Stomach (tissue), 9 donors: Measurements from ENCODE around the gene PLS3. TPM values are rescaled to one million over a fixed set of nuclear protein-coding genes. Genes with fewer than 3 reads are reported as not detected.

Experiments
- DNase-seq, 2 donors: peaks; one replicate each; pipeline versions ENCODE4 v3.0.0 to v3.0.0-alpha.2; 2013 to 2019
- H3K27ac ChIP-seq, 5 donors: fragments of 200-600 bp in 4 of 5; sonication (generic) in 4 of 5; one replicate each; pipeline ENCODE4 v1.5.1; 2013 to 2019; ENCODE audit warnings: mild to moderate bottlenecking in 1 of 5, moderate library complexity in 1 of 5
- H3K27me3 ChIP-seq, 3 donors: fragments of 200-600 bp; sonication (generic); one replicate each; pipeline ENCODE4 v1.5.1; 2017 to 2019; ENCODE audit warnings: mixed run types in 1 of 3
- H3K36me3 ChIP-seq, 4 donors: fragments of 200-600 bp; sonication (generic); 1 replicate in 3 of 4; 2 replicates in 1 of 4; pipeline ENCODE4 v1.5.1; 2016 to 2019
- H3K4me1 ChIP-seq, 4 donors: fragments of 200-600 bp; sonication (generic); one replicate each; pipeline ENCODE4 v1.5.1; 2016 to 2019
- H3K4me3 ChIP-seq, 4 donors: fragments of 200-600 bp; sonication (generic) in 3 of 4; one replicate each; pipeline ENCODE4 v1.5.1; 2016 to 2019; ENCODE audit warnings: mild to moderate bottlenecking in 1 of 4
- H3K9me3 ChIP-seq, 4 donors: fragments of 200-600 bp; sonication (generic); one replicate each; pipeline ENCODE4 v1.5.1; 2016 to 2019
- EP300 ChIP-seq: sonication (generic); formaldehyde crosslinking; IDR thresholded peaks from one replicate; pipeline ENCODE4 v1.6.1; 2017; ENCODE audit warnings: antibody characterized with exemption
- POLR2A ChIP-seq, 4 donors: fragments of 450-650 bp; IDR thresholded peaks; one replicate each; pipeline ENCODE4 v1.6.1; 2016; ENCODE audit warnings: antibody characterized with exemption in 4 of 4, control low read depth in 2 of 4, mild to moderate bottlenecking in 1 of 4, moderate library complexity in 1 of 4
- POLR2AphosphoS5 ChIP-seq, 3 donors: sonication (generic); formaldehyde crosslinking; IDR thresholded peaks; one replicate each; pipeline ENCODE4 v1.6.1; 2016; ENCODE audit warnings: antibody characterized with exemption in 3 of 3
- WGBS, 5 donors: extraction: QIAGEN DNeasy Blood & Tissue Kit in 3 of 5; methylation state at CpG; one replicate each; pipeline versions ENCODE4 v1.1.5 to v1.1.7; 2013 to 2018; 5-methylcytosine and 5-hydroxymethylcytosine counted together
- intact Hi-C: fragments of 100-400 bp; cut with DNase I; formaldehyde crosslinking; loops from one replicate; pipeline ENCODE4 v1.15.1; 2023; ENCODE audit warnings: low total_unique reads
- polyA plus RNA-seq, 3 donors: library from polyadenylated mRNA; stranded (reverse); fragments of 200-250 nt; gene quantifications; one replicate each; pipeline ENCODE4 v1.2.3, GENCODE V29; 2013
- total RNA-seq, 5 donors: library from RNA; depleted of rRNA; stranded (reverse); fragments of >200 nt; gene quantifications; one replicate each; pipeline versions ENCODE4 v1.1.0 to v1.2.3, GENCODE V29; 2014 to 2016
- TF ChIP-seq, protein P1 (sequence below), 7 experiments: fragments of 450-650 bp in 4 of 7; fragments of 200-600 bp in 3 of 7; sonication (generic) in 3 of 7; IDR thresholded peaks; one replicate each; pipeline ENCODE4 v1.5.1; 2016 to 2019; ENCODE audit warnings: antibody characterized with exemption in 7 of 7, control low read depth in 2 of 7, mild to moderate bottlenecking in 1 of 7
- donor health status: healthy with polysubstance abuse.
- donor health status: Bipolar disorder and iron deficiency.
- donor health status: healthy.

Gene PLS3
- total and polyA plus RNA-seq, 8 donors, result 7.5 to 129 (median 41.6) TPM

DNA sequence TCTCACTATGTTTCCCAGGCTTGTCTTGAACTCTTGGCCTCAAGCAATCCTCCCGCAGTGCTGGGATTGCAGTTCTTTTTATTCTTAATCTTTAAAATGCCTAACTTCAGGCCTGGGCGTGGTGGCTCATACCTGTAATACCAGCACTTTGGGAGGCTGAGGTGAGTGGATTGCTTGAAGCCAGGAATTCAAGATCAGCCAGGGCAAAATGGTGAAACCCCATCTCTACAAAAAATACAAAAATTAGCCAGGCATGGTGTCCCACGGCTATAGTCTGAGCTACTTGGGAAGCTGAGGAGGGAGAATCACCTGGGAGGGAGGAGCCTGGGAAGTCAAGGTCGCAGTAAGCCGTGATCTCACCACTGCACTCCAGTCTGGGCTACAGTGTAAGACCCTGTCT lies 45.9 kb downstream of the PLS3 start:
- no peak for DNase-seq
- Histone ChIP-seq H3K27ac (no peak overlapping the region), H3K9me3 (no peaks in the 10 kb centered on the region), H3K4me1 (no peaks in the 10 kb centered on the region), H3K27me3 (peaks cover 0 to 7% (median 0%) of the 10 kb centered on the region in 3 donors), H3K36me3 (no peaks in the 10 kb centered on the region), H3K4me3 (no peak overlapping the region)
- TF ChIP-seq, protein P1, sequence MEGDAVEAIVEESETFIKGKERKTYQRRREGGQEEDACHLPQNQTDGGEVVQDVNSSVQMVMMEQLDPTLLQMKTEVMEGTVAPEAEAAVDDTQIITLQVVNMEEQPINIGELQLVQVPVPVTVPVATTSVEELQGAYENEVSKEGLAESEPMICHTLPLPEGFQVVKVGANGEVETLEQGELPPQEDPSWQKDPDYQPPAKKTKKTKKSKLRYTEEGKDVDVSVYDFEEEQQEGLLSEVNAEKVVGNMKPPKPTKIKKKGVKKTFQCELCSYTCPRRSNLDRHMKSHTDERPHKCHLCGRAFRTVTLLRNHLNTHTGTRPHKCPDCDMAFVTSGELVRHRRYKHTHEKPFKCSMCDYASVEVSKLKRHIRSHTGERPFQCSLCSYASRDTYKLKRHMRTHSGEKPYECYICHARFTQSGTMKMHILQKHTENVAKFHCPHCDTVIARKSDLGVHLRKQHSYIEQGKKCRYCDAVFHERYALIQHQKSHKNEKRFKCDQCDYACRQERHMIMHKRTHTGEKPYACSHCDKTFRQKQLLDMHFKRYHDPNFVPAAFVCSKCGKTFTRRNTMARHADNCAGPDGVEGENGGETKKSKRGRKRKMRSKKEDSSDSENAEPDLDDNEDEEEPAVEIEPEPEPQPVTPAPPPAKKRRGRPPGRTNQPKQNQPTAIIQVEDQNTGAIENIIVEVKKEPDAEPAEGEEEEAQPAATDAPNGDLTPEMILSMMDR (IDR thresholded peaks at IDR 0.05), result no peak
- TF ChIP-seq EP300 (no peak), POLR2AphosphoS5 (IDR thresholded peaks at IDR 0.05) (no peak), POLR2A (IDR thresholded peaks at IDR 0.05) (no peak)
- intact Hi-C loops, result no loop called here
- 63 to 93% (median 88%) methylated on average over 5 of the region's 5 CpGs for WGBS, 5 donors

DNA sequence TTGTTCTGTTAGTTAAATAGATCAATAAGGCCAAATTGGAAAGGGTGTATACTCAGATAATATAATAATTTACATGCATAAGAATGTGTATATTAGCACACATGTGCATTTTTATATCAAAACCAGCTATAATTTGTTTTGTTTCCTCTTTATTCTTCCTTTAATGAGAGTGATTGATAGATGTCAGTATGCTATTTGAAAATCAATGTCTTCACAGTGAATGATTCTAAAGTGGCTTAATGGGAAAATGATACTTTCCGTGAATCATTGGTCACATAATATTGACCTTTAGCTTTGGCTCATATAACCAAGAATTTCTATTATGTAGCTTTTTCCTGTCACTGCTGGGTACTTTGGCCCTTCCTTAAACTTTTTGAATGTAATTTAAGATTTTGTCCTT lies 48.6 kb downstream of the PLS3 start:
- intact Hi-C loops, result no loop called here
- no peak for DNase-seq
- WGBS, 5 donors, result 74 to 94% (median 86%) methylated on average over 1 of the region's 1 CpG
- H3K36me3 ChIP-seq, result no peaks in the 10 kb centered on the region
- no peaks in the 10 kb centered on the region for H3K4me1 ChIP-seq
- TF ChIP-seq EP300 (no peak), POLR2AphosphoS5 (IDR thresholded peaks at IDR 0.05) (no peak), POLR2A (IDR thresholded peaks at IDR 0.05) (no peak)
- TF ChIP-seq, protein P1 (IDR thresholded peaks at IDR 0.05), result no peak
- no peak overlapping the region for H3K27ac ChIP-seq
- no peak overlapping the region for H3K4me3 ChIP-seq
- H3K27me3 ChIP-seq, result peaks cover 0 to 4% (median 0%) of the 10 kb centered on the region in 3 donors
- no peaks in the 10 kb centered on the region for H3K9me3 ChIP-seq

DNA sequence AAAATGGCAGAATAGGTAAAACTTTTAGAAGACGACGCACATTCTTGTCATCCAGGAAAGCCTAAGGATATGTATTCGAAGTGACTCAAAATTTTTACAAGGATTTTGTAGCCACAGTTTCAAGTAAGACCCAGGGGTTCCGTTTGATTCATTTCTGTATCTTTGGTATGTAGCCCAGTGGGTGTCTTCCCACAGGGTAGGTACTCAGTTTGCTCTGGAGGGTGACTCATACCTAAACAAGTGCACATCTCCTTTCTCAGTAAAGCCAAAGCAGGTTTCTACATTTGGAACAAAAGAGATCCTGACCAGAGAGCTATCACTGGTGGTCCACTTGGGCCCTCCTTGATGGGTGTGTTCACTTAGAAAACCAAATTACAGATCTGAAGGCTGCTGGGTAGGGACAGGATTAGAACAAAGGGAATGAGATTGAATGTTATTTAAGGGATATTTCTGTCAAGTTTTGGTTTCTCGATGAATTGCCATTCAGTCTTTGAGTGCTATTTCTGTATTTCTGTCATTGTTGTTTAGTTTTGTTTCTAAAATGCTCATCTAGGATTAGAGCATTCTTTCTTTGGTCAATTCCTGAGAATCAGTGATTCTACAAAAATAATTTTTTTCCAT lies 56.1 kb downstream of the PLS3 start:
- Histone ChIP-seq H3K4me3 (no peak overlapping the region), H3K27ac (peak overlapping the region in 4 of 5 donors; percentile 48 to 73 (median 62)), H3K36me3 (no peaks in the 10 kb centered on the region), H3K27me3 (no peaks in the 10 kb centered on the region), H3K4me1 (peaks cover 0 to 8% (median 0%) of the 10 kb centered on the region in 4 donors), H3K9me3 (no peaks in the 10 kb centered on the region)
- no peak for DNase-seq
- WGBS, 5 donors, result 53 to 80% (median 67%) methylated on average over 5 of the region's 5 CpGs
- TF ChIP-seq POLR2A (IDR thresholded peaks at IDR 0.05), result no peak
- intact Hi-C loops, result no loop called here

DNA sequence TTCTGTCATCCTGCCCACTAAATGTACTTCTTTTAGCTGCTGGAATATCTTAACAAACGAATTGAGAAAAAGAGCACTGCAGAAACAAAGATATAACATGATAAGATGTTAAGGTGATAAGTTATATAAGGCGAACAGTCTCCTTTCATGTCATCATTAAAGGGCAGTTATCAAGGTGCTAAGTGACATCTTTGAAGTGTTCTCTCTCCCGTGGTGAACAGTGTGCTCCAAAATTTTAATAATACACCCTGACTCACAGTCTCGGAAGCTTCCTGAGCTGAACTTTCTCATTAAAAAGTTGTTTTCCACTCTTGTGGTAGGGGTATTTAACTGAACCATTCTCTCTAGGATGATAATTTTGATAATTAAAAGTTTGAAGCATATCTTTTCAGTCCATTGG lies 61.6 kb downstream of the PLS3 start:
- no peak overlapping the region for H3K27ac ChIP-seq
- H3K4me3 ChIP-seq, result no peak overlapping the region
- DNase-seq, result no peak
- H3K4me1 ChIP-seq, result peaks cover 0 to 4% (median 0%) of the 10 kb centered on the region in 4 donors
- 50 to 78% (median 70%) methylated on average over 4 of the region's 4 CpGs for WGBS, 5 donors
- TF ChIP-seq EP300 (no peak), POLR2AphosphoS5 (IDR thresholded peaks at IDR 0.05) (no peak), POLR2A (IDR thresholded peaks at IDR 0.05) (no peak)
- TF ChIP-seq, protein P1 (IDR thresholded peaks at IDR 0.05), result no peak
- no peaks in the 10 kb centered on the region for H3K9me3 ChIP-seq
- no peaks in the 10 kb centered on the region for H3K27me3 ChIP-seq
- H3K36me3 ChIP-seq, result peaks cover 0 to 3% (median 0%) of the 10 kb centered on the region in 4 donors
- intact Hi-C loops, result no loop called here

DNA sequence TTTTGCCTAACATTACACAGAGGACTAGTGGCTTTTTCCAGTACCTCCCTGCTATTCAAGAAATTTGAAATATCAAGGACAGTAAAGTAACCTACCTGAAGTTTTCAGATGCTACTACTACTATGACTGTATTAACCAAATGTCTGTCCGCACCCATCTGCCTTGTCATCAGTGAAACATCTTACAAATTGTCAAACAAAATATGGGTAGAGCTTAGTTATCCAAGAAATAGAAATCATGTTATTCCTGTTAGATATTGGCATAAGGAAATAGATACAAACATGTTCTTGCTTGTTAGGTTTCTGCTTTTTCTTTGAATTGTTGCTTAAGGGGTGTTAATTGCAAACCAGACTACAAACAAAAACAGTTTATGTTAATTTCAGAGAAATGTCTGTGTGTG lies 63.9 kb downstream of the PLS3 start:
- peaks cover 0 to 3% (median 0%) of the 10 kb centered on the region in 4 donors for H3K36me3 ChIP-seq
- H3K4me1 ChIP-seq, result peaks cover 0 to 4% (median 0%) of the 10 kb centered on the region in 4 donors
- intact Hi-C loops, result no loop called here
- H3K9me3 ChIP-seq, result no peaks in the 10 kb centered on the region
- H3K27ac ChIP-seq, result peak overlapping the region in 2 of 5 donors; percentile 46 to 62
- no peak for DNase-seq
- H3K4me3 ChIP-seq, result no peak overlapping the region
- WGBS, 5 donors, result 77 to 90% (median 86%) methylated on average over 1 of the region's 1 CpG
- H3K27me3 ChIP-seq, result no peaks in the 10 kb centered on the region
- TF ChIP-seq EP300 (no peak), POLR2AphosphoS5 (IDR thresholded peaks at IDR 0.05) (no peak), POLR2A (IDR thresholded peaks at IDR 0.05) (no peak)
- TF ChIP-seq, protein P1 (IDR thresholded peaks at IDR 0.05), result no peak
